Measurements from ENCODE around the gene REX1BD. TPM values are rescaled to one million over a fixed set of nuclear protein-coding genes. Genes with fewer than 3 reads are reported as not detected.

The REX1BD gene
- total RNA-seq, 1 donor from 2014 or later: 167 TPM

GRCh38 chr19:18603958-18604819 is 15.6 kb downstream of the REX1BD start:
- H3K4me3 ChIP-seq (ENCODE audit: low read depth, low read length): no peak overlapping the region
- DNase-seq (ENCODE audit: low read depth): no peak
- TF ChIP-seq CTCF (conservative IDR thresholded peaks at IDR 0.05; ENCODE audit: low read depth, low read length): no peak

GRCh38 chr19:18604820-18605159 is 16.2 kb downstream of the REX1BD start:
- DNase-seq (ENCODE audit: low read depth): no peak
- H3K4me3 ChIP-seq (ENCODE audit: low read depth, low read length): no peak overlapping the region
- no peak for TF ChIP-seq CTCF (conservative IDR thresholded peaks at IDR 0.05; ENCODE audit: low read depth, low read length)

- TF ChIP-seq CTCF (conservative IDR thresholded peaks at IDR 0.05; ENCODE audit: low read depth, low read length): no peak
- H3K4me3 ChIP-seq (ENCODE audit: low read depth, low read length): no peak overlapping the region
- no peak for DNase-seq (ENCODE audit: low read depth)
Measured at GRCh38 chr19:18605196-18605545, 16.6 kb downstream of the REX1BD start.

GRCh38 chr19:18605546-18606280 is 17.1 kb downstream of the REX1BD start:
- DNase-seq (ENCODE audit: low read depth): no peak
- no peak for TF ChIP-seq CTCF (conservative IDR thresholded peaks at IDR 0.05; ENCODE audit: low read depth, low read length)
- H3K4me3 ChIP-seq (ENCODE audit: low read depth, low read length): no peak overlapping the region

GRCh38 chr19:18606281-18607225 is 18.0 kb downstream of the REX1BD start, which contains the start of gene CRLF1:
TSS of gene CRLF1 (minus strand) at chr19:18606799. CDS start at chr19:18606656, 143 bp downstream.
- DNase-seq (ENCODE audit: low read depth): no peak
- TF ChIP-seq CTCF (conservative IDR thresholded peaks at IDR 0.05; ENCODE audit: low read depth, low read length): no peak
- no peak within 1 kb of the TSS for H3K4me3 ChIP-seq (ENCODE audit: low read depth, low read length)

- DNase-seq (ENCODE audit: low read depth): no peak
- TF ChIP-seq CTCF (conservative IDR thresholded peaks at IDR 0.05; ENCODE audit: low read depth, low read length): no peak
- no peak overlapping the region for H3K4me3 ChIP-seq (ENCODE audit: low read depth, low read length)
Measured at GRCh38 chr19:18607226-18608101, 18.9 kb downstream of the REX1BD start.

All from epithelial cell of proximal tubule (primary cell).